BE2C (cell line): ENCODE results near the gene BZW2.

Experiments
- DNase-seq: peaks from one replicate; pipeline ENCODE4 v3.0.0-alpha.2; 2020
- H3K27me3 ChIP-seq: fragments of 250-450 bp; sonication (Bioruptor Pico); 2 replicates; pipeline ENCODE4 v1.5.1; 2020; ENCODE audit warnings: mild to moderate bottlenecking
- H3K36me3 ChIP-seq: fragments of 250-450 bp; sonication (Bioruptor Pico); 2 replicates; pipeline ENCODE4 v1.5.1; 2020; ENCODE audit warnings: mild to moderate bottlenecking
- H3K4me1 ChIP-seq: fragments of 250-450 bp; sonication (Bioruptor Pico); 2 replicates; pipeline ENCODE4 v1.5.1; 2020
- H3K4me3 ChIP-seq: 2 replicates; pipeline ENCODE4 v1.5.1; 2011; ENCODE audit warnings: low read depth, low read length
- H3K9me3 ChIP-seq: fragments of 250-450 bp; sonication (Bioruptor Pico); 2 replicates; pipeline ENCODE4 v1.5.1; 2020
- TF ChIP-seq, protein P1 (sequence below): IDR thresholded peaks from 2 replicates; pipeline ENCODE4 v1.5.1; 2012; ENCODE audit warnings: mild to moderate bottlenecking, low read depth, low read length

Gene BZW2

DNA sequence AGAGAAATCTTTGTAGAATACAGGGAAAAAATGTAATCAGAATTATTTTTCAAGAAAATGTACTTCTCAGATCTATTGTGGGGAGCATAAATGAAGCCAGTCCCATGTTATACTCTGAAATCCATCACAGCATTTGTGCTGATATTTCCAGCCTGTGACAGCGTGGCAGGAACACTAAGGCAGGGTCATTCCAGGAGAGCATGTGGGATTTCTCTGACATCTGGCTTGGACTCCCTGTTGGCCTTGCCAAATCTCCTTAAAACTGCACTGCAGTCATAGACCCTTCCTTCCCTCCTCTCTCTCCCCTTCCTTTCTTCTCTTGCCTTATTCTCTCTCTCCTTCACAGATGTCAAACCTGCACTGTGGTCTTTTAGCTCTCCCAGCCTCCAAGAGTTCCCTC, 101.1 kb downstream of the BZW2 start:
- TF ChIP-seq, protein P1, sequence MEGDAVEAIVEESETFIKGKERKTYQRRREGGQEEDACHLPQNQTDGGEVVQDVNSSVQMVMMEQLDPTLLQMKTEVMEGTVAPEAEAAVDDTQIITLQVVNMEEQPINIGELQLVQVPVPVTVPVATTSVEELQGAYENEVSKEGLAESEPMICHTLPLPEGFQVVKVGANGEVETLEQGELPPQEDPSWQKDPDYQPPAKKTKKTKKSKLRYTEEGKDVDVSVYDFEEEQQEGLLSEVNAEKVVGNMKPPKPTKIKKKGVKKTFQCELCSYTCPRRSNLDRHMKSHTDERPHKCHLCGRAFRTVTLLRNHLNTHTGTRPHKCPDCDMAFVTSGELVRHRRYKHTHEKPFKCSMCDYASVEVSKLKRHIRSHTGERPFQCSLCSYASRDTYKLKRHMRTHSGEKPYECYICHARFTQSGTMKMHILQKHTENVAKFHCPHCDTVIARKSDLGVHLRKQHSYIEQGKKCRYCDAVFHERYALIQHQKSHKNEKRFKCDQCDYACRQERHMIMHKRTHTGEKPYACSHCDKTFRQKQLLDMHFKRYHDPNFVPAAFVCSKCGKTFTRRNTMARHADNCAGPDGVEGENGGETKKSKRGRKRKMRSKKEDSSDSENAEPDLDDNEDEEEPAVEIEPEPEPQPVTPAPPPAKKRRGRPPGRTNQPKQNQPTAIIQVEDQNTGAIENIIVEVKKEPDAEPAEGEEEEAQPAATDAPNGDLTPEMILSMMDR, result no peak
- Histone ChIP-seq H3K27me3 (no peaks in the 10 kb centered on the region), H3K4me1 (peaks cover 6% of the 10 kb centered on the region), H3K4me3 (no peak overlapping the region), H3K36me3 (no peaks in the 10 kb centered on the region), H3K9me3 (no peaks in the 10 kb centered on the region)
- DNase-seq, result no peak

DNA sequence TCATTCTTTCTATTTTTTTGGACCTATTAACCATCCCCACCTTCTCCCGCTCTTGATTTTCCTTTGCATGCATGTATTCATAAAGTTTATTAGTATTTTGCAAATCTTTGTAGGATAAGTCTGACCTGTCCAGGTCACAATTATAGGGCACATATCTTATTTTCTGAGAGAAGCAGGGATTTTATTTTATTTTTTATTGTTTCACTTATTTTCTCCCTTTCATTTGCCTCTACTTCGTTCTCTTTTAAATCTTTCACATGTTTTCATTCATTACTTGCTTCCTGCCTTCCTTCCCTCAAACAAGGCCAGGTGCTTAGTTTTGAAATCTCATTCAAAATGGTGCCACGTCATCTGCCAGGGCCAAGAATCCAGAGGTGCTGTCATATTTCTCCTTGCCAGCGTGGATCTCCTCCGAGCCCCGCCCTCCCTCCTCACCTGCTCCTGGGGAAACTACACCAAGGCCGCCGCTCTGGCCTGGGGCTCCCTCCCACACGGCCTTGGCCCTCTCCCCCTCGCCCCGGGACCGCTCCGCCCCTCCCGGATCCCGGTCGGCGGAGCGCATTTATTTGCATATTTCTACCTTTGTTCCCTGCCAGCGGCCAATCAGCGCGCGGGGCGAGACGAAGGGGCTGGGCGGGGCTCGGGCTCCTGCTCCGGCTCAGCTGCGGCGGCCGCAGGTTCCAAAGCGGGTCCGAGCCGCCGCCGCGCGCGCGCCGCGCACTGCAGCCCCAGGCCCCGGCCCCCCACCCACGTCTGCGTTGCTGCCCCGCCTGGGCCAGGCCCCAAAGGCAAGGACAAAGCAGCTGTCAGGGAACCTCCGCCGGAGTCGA, 107.3 kb downstream of the BZW2 start, which contains the start of gene TSPAN13:
TSS of gene TSPAN13 (plus strand) at position 654 of the 830 bp plus-strand sequence. CDS start 213 bp downstream, outside the sequence.
- peak within 1 kb of the TSS; percentile 82 for H3K4me3 ChIP-seq
- TF ChIP-seq, protein P1, result no peak
- H3K4me1 ChIP-seq, result 0 out of 2 replicates have a peak, but pooled peaks cover 2% of the 10 kb centered on the region
- peak; percentile 93 for DNase-seq
- H3K27me3 ChIP-seq, result no peaks in the 10 kb centered on the region
- no peaks in the 10 kb centered on the region for H3K9me3 ChIP-seq
- H3K36me3 ChIP-seq, result no peaks in the 10 kb centered on the region

DNA sequence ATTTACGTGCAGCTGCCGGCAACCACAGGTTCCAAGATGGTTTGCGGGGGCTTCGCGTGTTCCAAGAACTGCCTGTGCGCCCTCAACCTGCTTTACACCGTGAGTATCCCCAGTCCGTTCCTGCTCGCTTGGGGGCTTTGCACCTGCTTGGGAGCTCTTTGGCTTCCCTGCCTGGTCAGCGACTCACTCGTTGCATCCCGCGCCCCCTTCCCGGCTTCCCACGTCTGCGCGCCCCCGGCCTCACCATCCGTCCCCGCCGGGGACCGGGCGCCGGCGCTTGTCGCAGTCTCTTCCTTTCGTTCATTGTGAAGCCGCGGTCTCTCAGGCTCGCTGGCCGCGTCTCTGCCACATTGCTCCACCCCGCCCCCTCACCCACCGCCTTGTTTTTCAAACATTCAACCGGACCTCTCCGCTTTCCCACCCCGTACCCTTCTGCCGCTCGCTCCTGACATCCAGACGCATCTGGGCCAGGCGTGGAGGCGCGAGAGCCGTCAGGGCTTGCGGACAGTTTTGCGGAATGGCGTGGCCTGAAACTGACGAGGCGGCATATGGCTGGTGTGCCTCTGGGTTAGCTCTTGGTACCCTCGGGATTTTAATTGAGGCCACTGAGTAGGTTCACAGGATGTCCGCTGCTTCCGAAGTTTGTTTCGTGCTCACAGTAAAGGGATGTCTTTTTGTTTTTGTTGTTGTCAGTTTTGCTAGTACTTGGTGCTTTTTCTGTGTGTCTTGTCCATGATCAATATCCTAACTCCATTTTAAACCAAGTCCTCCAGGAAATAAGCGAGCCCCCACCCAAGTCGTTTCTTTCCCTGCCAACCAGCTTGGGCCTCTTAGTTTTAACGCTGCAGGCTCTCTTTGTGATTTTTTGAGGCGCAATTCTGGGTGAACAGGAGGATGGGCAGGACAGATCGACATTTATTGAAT, 108.2 kb downstream of the BZW2 start:
- TF ChIP-seq, protein P1, result no peak
- H3K9me3 ChIP-seq, result no peaks in the 10 kb centered on the region
- 0 out of 2 replicates have a peak, but pooled peaks cover 2% of the 10 kb centered on the region for H3K4me1 ChIP-seq
- peak; percentile 56 for DNase-seq
- peak overlapping the region; percentile 82 for H3K4me3 ChIP-seq
- no peaks in the 10 kb centered on the region for H3K36me3 ChIP-seq
- H3K27me3 ChIP-seq, result no peaks in the 10 kb centered on the region

DNA sequence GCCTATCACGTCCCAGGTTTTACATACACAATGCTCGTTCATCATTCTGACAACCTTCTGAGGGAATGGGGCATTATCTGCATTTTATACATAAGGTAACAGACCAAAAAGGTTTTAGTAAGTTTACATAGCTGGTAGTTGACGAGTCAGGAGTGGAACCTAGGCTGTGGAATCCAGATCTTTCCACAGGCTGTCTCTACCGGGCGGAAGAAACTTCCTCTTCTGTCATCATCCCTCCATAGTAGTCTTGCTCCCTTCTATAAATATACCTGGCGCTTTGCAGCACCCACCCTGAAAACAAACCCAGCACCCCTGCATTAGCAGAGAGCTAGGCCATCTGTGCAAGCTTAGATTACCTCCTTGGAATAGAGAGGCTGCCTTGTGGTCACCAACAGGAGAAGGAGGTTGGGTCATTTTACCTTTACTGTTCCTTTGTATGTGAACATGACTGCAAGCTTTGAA, 108.9 kb downstream of the BZW2 start:
- Histone ChIP-seq H3K9me3 (no peaks in the 10 kb centered on the region), H3K4me1 (0 out of 2 replicates have a peak, but pooled peaks cover 2% of the 10 kb centered on the region), H3K4me3 (peak overlapping the region; percentile 82), H3K36me3 (no peaks in the 10 kb centered on the region), H3K27me3 (no peaks in the 10 kb centered on the region)
- no peak for DNase-seq
- TF ChIP-seq, protein P1, result no peak

DNA sequence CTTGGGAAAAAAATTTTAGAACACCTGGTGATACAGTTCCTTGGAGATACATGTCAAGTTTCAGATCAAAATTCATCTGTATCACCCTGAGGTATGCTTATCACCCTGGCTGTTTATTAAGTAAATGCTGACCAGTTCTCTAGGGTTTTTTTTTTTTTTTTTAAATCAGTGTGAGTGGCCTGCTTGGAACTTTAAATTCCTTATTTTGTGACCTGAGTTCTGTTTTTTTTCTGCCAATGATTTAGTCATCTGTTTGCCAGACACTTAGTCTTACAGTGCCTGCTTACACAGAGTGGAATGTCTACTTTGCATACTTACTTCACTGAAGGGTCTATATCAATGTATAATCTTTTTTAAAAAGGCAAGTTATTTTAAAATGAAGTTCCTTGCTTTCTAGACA, 109.4 kb downstream of the BZW2 start:
- Histone ChIP-seq H3K4me3 (no peak overlapping the region), H3K36me3 (no peaks in the 10 kb centered on the region), H3K9me3 (no peaks in the 10 kb centered on the region), H3K27me3 (no peaks in the 10 kb centered on the region), H3K4me1 (0 out of 2 replicates have a peak, but pooled peaks cover 2% of the 10 kb centered on the region)
- no peak for DNase-seq
- TF ChIP-seq, protein P1, result no peak
